GM10847 (cell line): ENCODE results near the gene TTC9.

ENCODE experiments used
- POLR2A ChIP-seq: IDR thresholded peaks from 2 replicates; pipeline ENCODE4 v1.6.1; 2011; ENCODE audit not compliant: insufficient read length; ENCODE audit errors: extremely low read depth

Gene TTC9

DNA sequence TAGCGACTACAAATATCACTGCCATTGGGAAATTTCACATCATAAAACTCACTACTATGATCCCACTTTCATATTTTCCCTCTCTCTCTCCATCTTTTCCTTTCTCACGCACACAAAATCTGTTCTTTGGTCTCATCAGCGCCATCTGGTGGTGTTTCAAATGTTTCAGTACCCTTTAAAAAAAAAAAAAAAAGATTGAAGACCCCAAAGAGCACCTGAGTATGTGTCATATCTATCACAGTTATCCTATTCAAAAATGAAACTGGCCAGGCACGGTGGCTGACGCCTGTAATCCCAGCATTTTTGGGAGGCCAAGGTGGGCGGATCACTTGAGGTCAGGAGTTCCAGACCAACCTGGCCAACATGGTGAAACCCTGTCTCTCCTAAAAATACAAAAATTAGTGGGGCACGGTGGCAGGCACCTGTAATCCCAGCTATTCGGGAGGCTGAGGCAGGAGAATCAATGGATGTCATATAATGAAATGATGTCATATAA lies 72.4 kb downstream of the TTC9 start:
- no peak for TF ChIP-seq POLR2A

DNA sequence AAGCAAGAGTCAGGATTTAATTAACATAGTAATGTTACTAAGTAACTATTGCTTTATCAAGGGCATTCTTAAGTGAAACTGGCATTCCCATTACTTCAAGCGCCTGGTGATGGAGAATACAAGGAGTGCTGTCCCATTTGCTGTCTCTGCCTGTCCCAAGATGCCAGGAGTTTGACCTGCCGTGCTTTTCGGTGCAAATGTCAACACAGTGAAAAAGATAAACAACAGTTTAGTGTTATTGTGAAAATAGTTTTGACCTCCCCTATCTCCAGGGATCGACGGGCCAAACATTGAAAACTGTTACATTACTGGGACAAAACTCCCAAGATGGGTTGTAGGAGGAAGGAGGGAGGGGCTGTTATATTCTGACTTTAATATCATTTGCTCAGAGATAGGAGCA lies 74.8 kb downstream of the TTC9 start:
- TF ChIP-seq POLR2A: no peak

DNA sequence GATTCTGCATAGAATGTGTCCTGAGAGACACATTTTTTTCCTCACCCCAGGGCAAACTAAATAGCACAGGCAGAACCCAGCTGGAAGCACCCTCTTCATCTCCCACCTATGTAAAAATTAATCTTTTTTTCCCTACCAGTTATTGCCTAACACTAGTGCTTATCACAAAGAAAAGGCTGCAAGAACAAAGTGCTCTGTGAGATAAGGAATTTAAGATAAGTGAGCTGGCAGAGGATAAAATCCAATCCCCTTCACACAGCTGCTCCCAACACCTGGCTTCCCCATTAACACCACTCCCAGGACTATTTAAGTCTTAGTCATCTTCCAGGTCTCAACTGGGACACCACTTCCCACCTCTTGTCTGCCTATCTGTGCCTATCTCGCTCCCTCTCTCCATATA lies 75.2 kb downstream of the TTC9 start:
- TF ChIP-seq POLR2A: no peak

DNA sequence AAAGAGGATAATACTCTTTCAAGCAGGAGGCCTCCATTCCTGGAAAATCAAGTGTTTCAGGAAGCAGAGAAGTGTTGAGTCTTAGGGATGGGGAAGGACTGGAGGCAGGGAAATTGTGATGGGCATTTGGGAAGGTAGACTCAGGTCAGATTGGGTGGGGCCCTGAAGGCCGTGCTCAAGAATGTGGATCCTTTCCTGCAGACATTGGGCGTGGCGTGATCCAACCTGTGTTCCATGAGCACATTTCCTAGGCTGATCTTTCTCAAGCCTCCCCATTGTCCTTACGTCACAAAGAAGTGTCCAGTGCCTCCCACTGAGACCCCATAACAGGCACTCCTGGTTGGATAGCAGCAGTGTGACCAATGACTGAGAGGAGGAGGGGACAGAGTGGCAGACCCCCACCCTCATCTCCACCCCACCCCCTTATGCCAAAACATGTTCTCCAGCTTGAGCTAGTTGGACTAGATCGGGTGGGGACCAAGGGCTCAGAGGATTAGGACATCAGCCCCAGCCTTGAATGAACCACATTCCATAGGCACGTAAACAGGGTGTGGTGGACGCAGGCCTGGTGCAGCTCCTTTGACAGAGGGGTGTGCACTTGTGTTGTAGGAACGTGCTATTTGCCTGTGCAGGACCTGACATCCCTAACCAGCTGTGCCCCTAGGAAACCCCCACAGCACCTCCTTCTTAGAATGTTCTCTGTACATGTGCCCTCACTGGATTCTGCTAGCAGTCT lies 76.8 kb downstream of the TTC9 start:
- no peak for TF ChIP-seq POLR2A

DNA sequence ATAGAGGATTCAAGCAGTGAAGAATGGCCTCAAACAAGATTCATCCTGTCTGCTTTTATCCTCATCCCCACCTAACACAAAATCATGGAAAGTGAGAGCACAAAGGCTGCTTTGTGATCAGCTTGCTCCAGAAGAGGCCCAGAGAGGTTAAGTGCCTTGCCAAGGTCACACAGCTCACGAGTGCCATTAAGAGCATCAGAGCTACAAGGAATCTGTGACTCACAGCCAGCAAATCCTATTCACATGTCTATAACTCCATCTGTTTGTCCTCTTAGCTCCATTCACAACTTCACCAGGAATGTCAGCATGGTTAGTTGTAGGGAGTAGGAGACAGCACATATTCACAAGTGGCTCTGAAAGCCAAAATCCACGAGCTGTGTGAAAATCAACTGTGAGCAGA lies 79.8 kb downstream of the TTC9 start:
- TF ChIP-seq POLR2A: no peak

DNA sequence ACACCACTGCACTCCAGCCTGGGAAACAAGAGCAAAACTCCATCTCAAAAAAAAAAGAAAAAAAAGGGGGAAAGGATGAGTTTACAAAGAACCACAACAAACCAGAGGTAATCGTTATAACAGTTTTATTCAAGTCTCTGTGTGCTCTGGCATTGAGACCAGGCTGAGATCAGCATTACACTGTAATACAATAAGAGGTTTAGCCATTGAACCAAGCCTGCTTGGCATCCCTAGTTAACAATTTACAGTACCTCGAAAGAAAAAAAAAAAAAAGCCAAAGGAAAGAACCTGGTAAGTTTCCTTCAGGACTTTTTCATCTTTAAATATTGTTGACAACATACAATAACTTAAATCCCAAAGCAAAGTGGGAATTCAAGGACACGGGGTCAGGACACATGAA lies 80.7 kb downstream of the TTC9 start:
- no peak for TF ChIP-seq POLR2A

DNA sequence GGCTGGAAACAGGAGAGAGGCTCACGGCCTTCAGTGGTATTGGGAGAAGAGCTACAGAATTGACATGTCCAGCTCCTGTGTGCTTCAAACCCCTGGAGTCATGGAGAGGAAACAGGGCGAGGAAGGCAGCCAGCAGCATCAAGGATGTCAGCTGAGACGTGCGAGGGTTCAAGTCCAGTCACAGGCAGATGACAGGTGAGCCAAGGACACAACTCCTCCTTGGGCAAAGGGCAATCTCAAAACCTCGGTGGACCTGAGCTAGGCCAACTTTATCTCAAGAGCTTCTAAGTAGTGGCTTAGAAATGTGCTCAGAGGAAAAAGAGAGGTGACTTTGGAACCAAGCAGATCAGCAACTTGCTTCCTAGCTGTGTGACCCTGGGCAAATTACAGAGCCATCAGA lies 81.6 kb downstream of the TTC9 start:
- no peak for TF ChIP-seq POLR2A

DNA sequence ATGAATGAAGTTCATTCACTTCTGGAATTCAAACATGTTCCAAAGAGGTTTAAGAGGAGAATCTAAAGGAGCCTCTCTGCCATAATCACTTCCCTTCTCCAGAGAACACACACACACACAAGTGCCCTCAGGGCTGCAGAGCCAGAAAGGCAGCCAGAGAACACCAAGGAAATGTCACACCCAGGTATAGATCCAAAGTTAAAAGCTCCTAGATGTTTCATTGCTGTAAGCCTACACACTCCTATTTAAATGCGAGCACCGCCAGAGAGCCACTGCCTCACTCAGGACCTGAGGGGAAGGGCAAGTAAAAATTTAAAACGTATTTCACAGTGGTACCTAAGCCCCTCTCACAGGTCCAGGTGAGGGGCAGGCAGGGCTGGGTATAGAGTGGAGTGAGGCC lies 82.4 kb downstream of the TTC9 start:
- no peak for TF ChIP-seq POLR2A

DNA sequence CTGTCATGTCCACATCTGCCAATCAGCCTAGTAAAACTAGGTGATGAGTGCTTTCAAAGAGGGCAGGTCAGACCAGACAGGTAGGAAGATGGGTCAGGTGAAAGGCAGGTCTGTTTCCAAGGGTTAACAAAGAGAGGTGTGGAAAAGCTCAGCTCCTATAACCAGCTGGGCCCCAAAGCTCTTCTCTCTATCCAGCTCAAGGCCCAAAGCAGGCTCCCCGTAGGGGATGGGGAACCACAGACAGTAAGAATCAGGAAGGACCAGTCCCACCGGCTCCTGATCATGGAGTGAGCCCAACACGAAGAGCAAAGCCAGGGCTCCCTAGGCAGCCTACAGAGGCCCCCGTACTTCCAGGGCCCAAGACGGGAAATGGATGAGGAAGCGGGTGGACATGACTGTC lies 83.2 kb downstream of the TTC9 start:
- TF ChIP-seq POLR2A: no peak
